MM.1S (cell line): ENCODE data around the gene FOXK1.

ENCODE experiments used
- CTCF ChIP-seq: fragments of 300-600 bp; sonication (generic); IDR thresholded peaks from 2 replicates; pipeline ENCODE4 v1.5.1; 2016; ENCODE audit warnings: antibody characterized with exemption, low read length, mixed read lengths
- EZH2phosphoT487 ChIP-seq: fragments of 300-600 bp; sonication (generic); IDR thresholded peaks from 2 replicates; pipeline ENCODE4 v1.6.1; 2018; ENCODE audit warnings: antibody characterized with exemption, low read length

- TF ChIP-seq CTCF (no peak), EZH2phosphoT487 (no peak)
Measured at GRCh38 chr7:4657640-4658417, 24.3 kb upstream of the FOXK1 start.
